Dermis microvascular lymphatic vessel endothelial cell (primary cell): Measurements from ENCODE around the gene DYNC1I1. TPM values are rescaled to one million over a fixed set of nuclear protein-coding genes. Genes with fewer than 3 reads are reported as not detected.

Experiments
- DNase-seq, 2 donors: peaks; one replicate each; pipeline versions ENCODE4 v3.0.0 to v3.0.0-alpha.2; 2010; ENCODE audit warnings: low read depth in 2 of 2
- total RNA-seq: library from RNA; depleted of rRNA; stranded (reverse); fragments of >200 nt; gene quantifications from 2 replicates; pipeline ENCODE4 v1.2.1, GENCODE V29; 2014

DYNC1I1 gene
- total RNA-seq, 1 donor from 2014 or later, result 11.4 TPM

DNA sequence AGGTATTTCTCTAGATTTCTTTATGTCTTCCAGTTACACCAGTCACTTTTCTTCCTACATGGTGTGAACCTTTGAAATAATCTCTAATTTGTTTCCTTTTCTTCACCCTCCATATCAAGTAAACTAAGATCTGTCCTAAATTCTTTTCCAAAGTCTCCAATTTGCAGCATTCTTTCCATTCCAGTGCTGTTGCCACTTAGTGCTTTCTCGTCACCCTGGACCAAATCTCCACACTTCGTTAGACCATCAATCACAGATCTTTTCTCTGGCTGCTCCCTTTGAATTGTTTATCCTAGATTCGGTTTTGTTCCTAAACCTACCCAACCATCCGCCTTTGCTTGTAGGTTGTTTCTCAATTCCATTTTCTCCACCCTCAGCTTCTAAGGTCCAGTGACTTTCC, 74.7 kb downstream of the DYNC1I1 start:
- no peak for DNase-seq

- no peak for DNase-seq
These were observed 87.1 kb downstream of the DYNC1I1 start for GRCh38 chr7:95859429-95859828.

DNA sequence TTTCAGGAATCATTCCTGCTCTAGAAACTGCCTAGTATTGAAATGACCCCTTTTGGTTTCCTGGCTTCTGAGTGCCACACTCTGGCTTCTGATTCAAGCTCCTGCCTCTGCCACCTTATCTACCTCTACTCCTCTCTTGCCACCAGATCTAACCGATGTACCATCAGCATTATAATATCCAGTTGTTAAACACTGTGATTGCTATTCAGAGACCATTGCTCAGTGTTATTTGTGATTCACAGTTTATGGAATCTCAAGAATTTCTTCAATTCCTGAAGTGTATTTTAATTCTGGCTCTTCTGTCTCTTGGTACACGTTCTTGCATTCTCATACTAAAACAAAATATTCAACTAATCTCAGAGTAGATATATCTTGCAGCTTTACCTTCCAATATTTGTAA, 88.7 kb downstream of the DYNC1I1 start:
- DNase-seq, result no peak

DNA sequence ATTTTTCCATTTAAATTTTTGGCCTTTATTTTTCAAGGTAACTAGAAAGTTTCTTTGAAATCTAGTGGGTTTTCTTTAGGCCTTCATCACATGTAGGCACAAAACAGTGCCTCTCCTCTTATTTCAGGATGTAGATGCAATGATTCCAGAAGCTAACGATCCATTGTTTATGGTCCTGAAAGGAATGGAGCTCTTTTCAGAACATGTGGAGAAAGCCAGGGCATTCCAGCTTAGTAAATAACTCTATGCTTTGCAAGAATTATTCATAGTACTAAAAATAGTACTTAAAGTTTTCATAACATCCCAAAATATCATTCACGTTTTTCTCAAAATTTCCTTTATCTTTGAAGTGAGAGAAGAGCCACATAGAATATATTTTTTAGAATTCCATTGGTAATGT, 91.3 kb downstream of the DYNC1I1 start:
- no peak for DNase-seq

DNA sequence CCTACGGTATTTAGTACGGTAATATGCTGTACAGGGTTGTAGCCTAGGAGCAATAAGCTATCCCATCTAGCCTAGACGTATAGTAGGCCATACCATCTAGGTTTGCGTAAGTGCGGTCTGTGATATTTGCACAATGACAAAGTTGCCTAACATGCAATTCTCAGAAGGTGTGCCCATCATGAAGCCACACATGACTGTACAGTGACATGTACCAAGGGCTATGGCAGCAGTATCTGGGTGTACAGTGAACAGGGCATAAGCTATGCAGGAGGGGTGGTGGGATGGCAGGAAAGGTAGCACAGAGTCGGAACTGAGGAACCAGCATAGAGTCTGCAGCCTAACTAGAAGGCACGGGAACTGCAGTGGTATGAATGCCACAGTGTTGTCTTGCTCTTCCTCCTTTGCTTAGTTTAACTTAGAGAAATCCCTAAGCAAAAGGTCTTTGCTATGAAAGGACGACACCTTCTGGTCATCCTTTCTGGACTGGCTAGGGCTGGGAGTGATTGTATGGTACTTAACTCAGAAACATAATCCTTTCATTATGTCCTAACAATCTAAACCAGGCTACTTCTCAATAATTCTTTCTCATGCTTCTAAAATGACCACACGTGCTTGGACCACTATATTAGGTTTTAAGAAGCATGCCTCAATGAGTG, 93.5 kb downstream of the DYNC1I1 start:
- peak in 1 of 2 donors; percentile 31 for DNase-seq

GRCh38 chr7:95867309-95867708, 95.0 kb downstream of the DYNC1I1 start:
- DNase-seq, result no peak

- DNase-seq, result peak; percentile 63 to 68
These were observed 98.9 kb downstream of the DYNC1I1 start for GRCh38 chr7:95871075-95871848.

DNA sequence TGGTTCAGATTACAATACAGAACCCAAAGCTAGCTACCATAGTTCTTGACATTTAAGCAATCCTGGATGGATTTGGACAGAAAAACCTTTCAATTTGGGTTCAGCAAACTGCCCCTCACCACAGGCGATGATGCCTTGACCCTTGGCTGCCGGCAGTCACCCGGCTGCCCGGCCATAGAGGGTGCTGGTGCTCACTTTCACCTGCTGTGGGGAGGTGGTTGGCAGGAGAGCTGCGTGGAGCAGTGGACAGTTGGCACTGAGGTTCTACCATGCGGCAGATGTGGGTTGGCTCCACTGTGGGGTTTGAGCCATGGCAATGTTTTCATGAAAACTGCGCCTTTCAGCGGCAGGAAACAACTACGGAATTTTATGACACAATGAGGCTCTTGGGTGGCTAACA, 99.5 kb downstream of the DYNC1I1 start:
- DNase-seq, result no peak

DNA sequence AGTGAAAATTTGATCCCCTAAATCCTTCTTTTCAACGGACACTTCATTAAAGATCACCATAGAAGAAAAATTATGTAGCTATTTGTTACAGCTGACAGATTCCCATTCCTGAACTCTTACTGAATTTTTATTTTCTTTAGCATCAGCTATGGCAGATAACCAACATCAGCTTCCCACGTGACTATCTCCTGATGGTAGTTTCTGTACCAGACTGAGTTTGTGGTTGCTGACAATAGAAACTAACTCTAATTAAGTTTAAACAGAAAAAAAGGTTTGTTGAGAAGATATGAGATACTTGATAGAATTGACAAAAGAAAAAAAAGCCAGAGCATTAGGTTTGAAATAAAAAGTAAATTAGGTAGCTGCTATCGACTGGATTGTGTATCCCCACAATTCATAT, 101.8 kb downstream of the DYNC1I1 start:
- DNase-seq, result no peak

DNA sequence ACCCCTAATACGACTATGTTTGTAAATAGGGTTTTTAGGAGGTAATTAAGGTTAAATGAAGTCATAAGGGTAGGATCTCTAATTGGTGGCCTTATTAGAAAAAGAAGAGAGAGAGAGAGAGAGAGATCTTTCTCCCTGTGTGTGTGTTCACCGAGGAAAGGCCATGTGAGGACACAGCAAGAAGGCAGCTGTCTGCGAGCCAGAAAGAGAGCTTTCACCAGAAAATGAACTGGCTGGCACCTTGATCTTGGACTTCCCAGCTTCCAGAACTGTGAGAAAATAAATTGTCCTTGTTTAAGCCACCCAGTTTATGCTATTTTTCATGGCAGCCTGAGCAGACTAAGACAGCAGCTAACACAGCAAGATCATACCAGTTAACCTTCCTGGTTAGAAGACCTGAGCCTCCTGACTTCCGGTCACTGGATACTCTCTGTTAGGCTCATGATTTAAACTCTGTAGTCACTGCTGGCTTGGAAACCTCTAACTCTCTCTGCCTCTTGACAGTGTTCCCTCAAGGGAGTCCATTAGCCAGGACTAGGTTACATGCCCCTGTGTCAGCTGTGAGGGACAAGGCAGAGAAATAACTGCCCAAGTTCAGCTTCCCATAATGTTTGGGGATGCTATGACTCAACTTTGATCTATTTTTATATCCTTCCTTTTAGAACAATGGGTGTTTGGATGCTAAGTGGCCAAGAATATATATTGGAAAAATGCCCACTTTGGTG, 102.3 kb downstream of the DYNC1I1 start:
- DNase-seq, result peak; percentile 56 to 87

- DNase-seq, result peak in 1 of 2 donors; percentile 12
These were observed 103.2 kb downstream of the DYNC1I1 start for GRCh38 chr7:95875519-95875918.

DNA sequence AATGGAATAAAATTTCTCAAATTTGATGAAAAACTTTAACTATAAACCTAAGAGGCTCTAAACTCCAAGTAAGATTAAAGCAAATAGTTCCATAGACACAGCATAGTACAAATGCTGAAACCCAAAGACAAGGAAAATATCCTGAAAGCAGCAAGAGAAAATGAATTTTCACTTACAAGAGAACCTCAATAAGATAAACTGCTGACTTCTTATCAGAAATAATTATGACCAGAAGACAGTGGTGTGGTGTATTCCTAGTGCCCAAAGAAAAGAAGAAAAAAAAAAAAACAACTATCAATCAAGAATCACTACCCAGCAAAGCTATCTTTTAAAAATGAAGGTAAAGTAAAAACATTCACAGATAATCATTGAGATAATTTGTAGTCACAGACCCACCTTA, 106.3 kb downstream of the DYNC1I1 start:
- DNase-seq, result no peak

GRCh38 chr7:95881597-95881996, 109.2 kb downstream of the DYNC1I1 start:
- DNase-seq, result peak in 1 of 2 donors; percentile 12

- DNase-seq, result no peak
These were observed 110.9 kb downstream of the DYNC1I1 start for GRCh38 chr7:95883217-95883616.

DNA sequence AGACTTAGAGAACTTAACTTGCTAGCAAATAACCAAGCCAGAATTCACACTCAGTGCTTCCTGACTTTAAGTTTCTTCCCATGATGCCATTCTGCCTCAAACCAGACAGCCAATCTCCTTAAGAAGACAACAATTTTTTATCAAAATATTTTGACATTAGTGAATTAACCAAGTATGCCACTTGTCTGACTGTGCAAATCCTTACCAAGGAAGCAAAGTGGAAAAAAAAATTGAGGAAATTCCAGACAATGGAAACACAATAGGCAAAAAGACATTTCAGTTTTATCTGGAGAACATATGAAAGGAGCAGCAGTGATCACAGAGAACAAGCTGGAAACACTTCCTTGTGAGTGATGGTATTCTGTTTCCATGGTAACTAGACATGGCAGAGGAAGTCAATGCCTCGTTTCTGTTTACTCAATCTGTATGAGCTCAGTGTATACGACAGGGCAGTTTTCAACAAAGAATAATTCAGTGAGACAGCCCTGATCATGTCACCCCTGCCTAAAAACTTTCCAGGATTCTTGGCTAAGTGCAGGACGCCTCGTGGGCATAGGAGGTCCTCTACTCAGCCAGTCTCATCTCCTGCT, 114.2 kb downstream of the DYNC1I1 start:
- peak; percentile 75 to 94 for DNase-seq

- DNase-seq, result no peak
These were observed 121.1 kb downstream of the DYNC1I1 start for GRCh38 chr7:95893484-95893883.

- DNase-seq, result peak; percentile 75 to 90
These were observed 125.3 kb downstream of the DYNC1I1 start for GRCh38 chr7:95897557-95898251.

DNA sequence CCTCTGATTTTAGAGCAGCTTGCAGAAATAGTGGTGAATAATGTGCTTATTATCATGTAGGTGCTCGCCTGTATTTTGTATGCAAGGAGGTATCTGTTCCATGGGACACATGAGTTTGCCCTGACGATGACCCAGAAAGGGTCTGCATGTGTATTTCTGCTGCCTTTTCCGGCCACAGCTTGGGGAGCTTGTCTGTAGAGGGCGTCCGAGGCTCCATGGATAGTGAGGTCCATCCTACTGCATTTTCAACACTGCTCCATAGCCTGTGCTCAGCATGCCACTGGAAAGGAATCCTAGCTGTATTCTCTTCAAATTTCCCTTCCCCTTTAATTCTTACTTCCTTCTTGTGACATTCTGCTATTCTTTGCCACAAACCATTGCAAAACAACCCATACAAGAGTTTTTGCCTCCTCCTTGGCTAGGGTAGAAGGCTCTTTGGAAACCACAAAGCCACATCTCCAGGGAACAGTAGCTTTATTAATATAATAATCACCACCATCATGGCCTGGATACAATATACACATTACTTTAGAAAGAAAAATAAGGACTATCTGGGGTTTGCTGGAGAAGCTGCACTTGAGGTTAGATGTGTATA, 127.7 kb downstream of the DYNC1I1 start:
- no peak for DNase-seq

GRCh38 chr7:95901006-95901405, 128.7 kb downstream of the DYNC1I1 start:
- DNase-seq, result no peak

- DNase-seq, result no peak
These were observed 131.7 kb downstream of the DYNC1I1 start for GRCh38 chr7:95904099-95904498.

GRCh38 chr7:95905167-95905566, 132.8 kb downstream of the DYNC1I1 start:
- DNase-seq, result peak in 1 of 2 donors; percentile 22
